PC-3 (cell line): ENCODE data around the gene CCDC87.

ENCODE experiments used
- CTCF ChIP-seq: fragments of 300-600 bp; sonication (generic); conservative IDR thresholded peaks from 2 replicates; pipeline ENCODE4 v1.5.1; 2017; ENCODE audit warnings: antibody characterized with exemption, low read depth, mild to moderate bottlenecking, low read length
- EZH2 ChIP-seq: fragments of 300-600 bp; sonication (generic); IDR thresholded peaks from one replicate; pipeline ENCODE4 v1.6.1; 2017; ENCODE audit warnings: antibody characterized with exemption, mild to moderate bottlenecking, low read length; ENCODE audit not compliant: unreplicated experiment
- EZH2phosphoT487 ChIP-seq: fragments of 300-600 bp; sonication (generic); IDR thresholded peaks from 2 replicates; pipeline ENCODE4 v1.6.1; 2018; ENCODE audit warnings: mild to moderate bottlenecking, antibody characterized with exemption, low read length, borderline replicate concordance

- TF ChIP-seq EZH2: no peak
- no peak for TF ChIP-seq EZH2phosphoT487
- TF ChIP-seq CTCF: no peak
These were observed 50.5 kb downstream of the CCDC87 start for GRCh38 chr11:66542362-66542761.
